Activated B cell treated with CpG ODN at 0.5 μM for 24 hours (primary cell): Measurements from ENCODE around the gene TRA2B. TPM values are rescaled to one million over a fixed set of nuclear protein-coding genes. Genes with fewer than 3 reads are reported as not detected.

Source experiments
- ATAC-seq: fragments of 200-7000 bp; cut with Tn5 transposase; one replicate; pipeline ENCODE4 v1.10.0; 2021; ENCODE audit warnings: low read depth, mild to moderate bottlenecking, moderate library complexity
- CTCF ChIA-PET: fragments of 350-600 bp; sonication (Branson Sonifier 250); formaldehyde crosslinking; loops from one replicate; lab custom pipeline; 2021; ENCODE audit warnings: antibody characterized with exemption; lab: Charles Lee
- POLR2A ChIA-PET: fragments of 350-600 bp; sonication (Branson Sonifier 250); formaldehyde crosslinking; loops from one replicate; lab custom pipeline; 2021; ENCODE audit warnings: antibody characterized with exemption; lab: Charles Lee
- DNase-seq: peaks from one replicate; pipeline ENCODE4 v3.0.0; 2022
- H3K27ac Mint-ChIP-seq: one replicate; pipeline ENCODE4 v1.8.0; 2020; ENCODE audit warnings: mixed read lengths
- H3K27me3 Mint-ChIP-seq: one replicate; pipeline ENCODE4 v1.8.0; 2021; ENCODE audit warnings: mixed read lengths
- H3K36me3 Mint-ChIP-seq: one replicate; pipeline ENCODE4 v1.8.0; 2021; ENCODE audit warnings: low read depth, mixed read lengths
- H3K4me1 Mint-ChIP-seq: one replicate; pipeline ENCODE4 v1.8.0; 2021; ENCODE audit warnings: mixed read lengths
- H3K4me3 Mint-ChIP-seq: one replicate; pipeline ENCODE4 v1.8.0; 2020; ENCODE audit warnings: mild to moderate bottlenecking, mixed read lengths
- H3K9me3 Mint-ChIP-seq: one replicate; pipeline ENCODE4 v1.8.0; 2020; ENCODE audit warnings: mixed read lengths
- intact Hi-C: fragments of 100-400 bp; cut with micrococcal nuclease; formaldehyde crosslinking; loops from one replicate; pipeline ENCODE4 v1.15.1; 2024
- total RNA-seq: library from RNA; stranded (reverse); gene quantifications from 2 replicates; pipeline ENCODE4 v1.2.3, GENCODE V29; 2022
- TF ChIP-seq, protein P1 (sequence below): fragments of 200-600 bp; IDR thresholded peaks from one replicate; pipeline ENCODE4 v1.8.0; 2022; ENCODE audit warnings: antibody characterized with exemption, mild to moderate bottlenecking

TRA2B gene
- total RNA-seq, 1 donor from 2014 or later: 219 TPM

DNA sequence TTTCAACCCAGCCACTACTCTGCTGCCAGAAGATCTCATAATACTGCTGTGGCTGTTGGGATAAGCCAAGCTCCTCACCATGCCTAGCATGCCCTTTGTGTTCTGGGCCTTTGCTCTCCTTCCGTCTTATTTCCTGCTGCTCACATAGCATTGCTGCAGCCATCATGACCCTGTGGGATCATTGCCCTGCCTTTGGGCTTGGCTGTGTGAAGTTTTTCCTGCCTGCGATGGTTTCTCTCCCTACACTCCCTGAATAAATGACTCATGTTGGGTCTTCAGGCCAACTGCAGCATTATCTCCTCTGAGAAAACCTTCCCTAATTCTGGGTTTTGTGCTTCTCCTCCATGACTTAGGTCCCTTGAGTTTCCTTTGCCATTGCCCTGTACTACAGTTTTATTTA, 20.8 kb upstream of the TRA2B start:
- ATAC-seq (no peak), DNase-seq (no peak)
- no peak overlapping the region for H3K27ac Mint-ChIP-seq
- H3K9me3 Mint-ChIP-seq: no peaks in the 10 kb centered on the region
- CTCF ChIA-PET: interaction anchor here (0.6 kb wide), 1 partner anchor 15 kb away, joined by 3 read pairs; no protein-coding TSS in a partner anchor
- POLR2A ChIA-PET: no interaction called here
- intact Hi-C loops: no loop called here
- TF ChIP-seq, protein P1, sequence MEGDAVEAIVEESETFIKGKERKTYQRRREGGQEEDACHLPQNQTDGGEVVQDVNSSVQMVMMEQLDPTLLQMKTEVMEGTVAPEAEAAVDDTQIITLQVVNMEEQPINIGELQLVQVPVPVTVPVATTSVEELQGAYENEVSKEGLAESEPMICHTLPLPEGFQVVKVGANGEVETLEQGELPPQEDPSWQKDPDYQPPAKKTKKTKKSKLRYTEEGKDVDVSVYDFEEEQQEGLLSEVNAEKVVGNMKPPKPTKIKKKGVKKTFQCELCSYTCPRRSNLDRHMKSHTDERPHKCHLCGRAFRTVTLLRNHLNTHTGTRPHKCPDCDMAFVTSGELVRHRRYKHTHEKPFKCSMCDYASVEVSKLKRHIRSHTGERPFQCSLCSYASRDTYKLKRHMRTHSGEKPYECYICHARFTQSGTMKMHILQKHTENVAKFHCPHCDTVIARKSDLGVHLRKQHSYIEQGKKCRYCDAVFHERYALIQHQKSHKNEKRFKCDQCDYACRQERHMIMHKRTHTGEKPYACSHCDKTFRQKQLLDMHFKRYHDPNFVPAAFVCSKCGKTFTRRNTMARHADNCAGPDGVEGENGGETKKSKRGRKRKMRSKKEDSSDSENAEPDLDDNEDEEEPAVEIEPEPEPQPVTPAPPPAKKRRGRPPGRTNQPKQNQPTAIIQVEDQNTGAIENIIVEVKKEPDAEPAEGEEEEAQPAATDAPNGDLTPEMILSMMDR: no peak
- peaks cover 23% of the 10 kb centered on the region for H3K27me3 Mint-ChIP-seq
- H3K36me3 Mint-ChIP-seq: no peaks in the 10 kb centered on the region
- H3K4me1 Mint-ChIP-seq: no peaks in the 10 kb centered on the region
- H3K4me3 Mint-ChIP-seq: no peak overlapping the region

DNA sequence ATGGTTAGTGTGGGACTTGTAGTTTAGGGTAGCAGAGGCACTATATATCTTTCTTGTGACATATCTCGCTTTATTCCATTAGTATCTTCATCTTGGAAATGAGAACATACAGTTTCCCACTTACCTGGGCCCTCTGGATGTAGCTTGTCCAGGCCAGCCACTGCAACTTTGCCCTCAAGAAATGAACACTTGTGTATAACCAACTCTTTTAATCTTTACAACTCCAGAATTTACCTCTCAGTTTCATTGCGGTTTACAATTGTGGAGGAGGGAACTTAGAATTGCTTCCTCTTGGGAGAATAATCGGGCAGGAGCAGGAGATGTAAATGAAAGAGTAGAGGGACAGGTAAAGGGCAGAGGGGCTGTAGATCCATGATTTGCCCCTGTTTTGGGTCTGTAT, 18.4 kb upstream of the TRA2B start:
- Mint-ChIP-seq H3K27ac (no peak overlapping the region), H3K4me3 (no peak overlapping the region), H3K36me3 (no peaks in the 10 kb centered on the region), H3K27me3 (peaks cover 27% of the 10 kb centered on the region), H3K4me1 (no peaks in the 10 kb centered on the region), H3K9me3 (no peaks in the 10 kb centered on the region)
- TF ChIP-seq, protein P1: no peak
- ChIA-PET POLR2A (no interaction called here), CTCF (interaction anchor here (4.4 kb wide), 1 partner anchor 12 kb away, joined by 24 read pairs; no protein-coding TSS in a partner anchor)
- no peak for ATAC-seq
- DNase-seq: no peak
- intact Hi-C loops: no loop called here

DNA sequence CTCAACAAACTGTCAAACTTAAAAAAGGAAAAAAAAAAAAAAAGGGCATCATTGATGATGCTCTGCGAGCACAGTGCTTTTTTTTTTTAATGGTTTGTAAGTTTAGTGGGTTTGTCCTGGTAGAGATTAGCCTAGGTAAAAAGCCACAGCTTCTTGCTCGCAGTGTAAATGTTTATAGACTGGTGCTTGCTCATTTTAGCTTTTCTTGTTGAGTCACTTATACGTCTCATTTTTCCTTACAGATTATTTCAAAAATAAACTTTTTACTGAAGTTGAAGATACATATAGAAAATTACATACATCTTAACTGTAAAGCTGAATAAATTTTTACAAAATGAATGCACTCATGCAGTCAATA, 16.5 kb upstream of the TRA2B start:
- TF ChIP-seq, protein P1: no peak
- CTCF ChIA-PET: interaction anchor here (4.4 kb wide), 1 partner anchor 10 kb away, joined by 24 read pairs; no protein-coding TSS in a partner anchor
- Mint-ChIP-seq H3K27ac (no peak overlapping the region), H3K36me3 (no peaks in the 10 kb centered on the region), H3K4me1 (no peaks in the 10 kb centered on the region), H3K4me3 (no peak overlapping the region), H3K9me3 (no peaks in the 10 kb centered on the region), H3K27me3 (peaks cover 37% of the 10 kb centered on the region)
- no peak for ATAC-seq
- DNase-seq: no peak
- POLR2A ChIA-PET: interaction anchor here (0.6 to 1.0 kb wide), 4 partner anchors 68 to 995 kb away, joined by 3 to 4 read pairs (median 4); partner anchors contain the start of gene DNAJB11
- intact Hi-C loops: no loop called here

DNA sequence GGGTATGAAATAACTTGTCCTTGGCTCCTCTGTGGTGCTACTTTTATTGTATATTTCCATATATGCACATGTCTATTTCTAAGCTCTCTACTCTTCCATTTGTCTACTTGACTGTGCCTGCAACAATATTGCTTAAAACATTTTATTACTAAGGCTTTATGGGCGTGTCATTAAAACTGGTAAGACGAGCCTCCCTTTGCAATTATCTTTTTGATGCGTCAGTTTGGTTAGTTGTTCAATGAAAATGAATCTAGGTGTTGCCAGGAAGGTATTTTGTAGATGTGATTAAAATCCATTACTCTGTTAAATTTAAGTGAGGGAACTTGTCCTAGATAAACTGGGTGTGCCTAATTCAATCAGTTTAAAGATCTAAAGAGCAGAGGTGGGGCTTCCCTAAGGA, 12.9 kb upstream of the TRA2B start:
- no peak for ATAC-seq
- Mint-ChIP-seq H3K36me3 (no peaks in the 10 kb centered on the region), H3K27ac (no peak overlapping the region), H3K9me3 (no peaks in the 10 kb centered on the region), H3K4me3 (no peak overlapping the region), H3K4me1 (no peaks in the 10 kb centered on the region), H3K27me3 (peaks cover 26% of the 10 kb centered on the region)
- no peak for DNase-seq
- intact Hi-C loops: no loop called here
- ChIA-PET POLR2A (no interaction called here), CTCF (no interaction called here)
- TF ChIP-seq, protein P1: no peak

DNA sequence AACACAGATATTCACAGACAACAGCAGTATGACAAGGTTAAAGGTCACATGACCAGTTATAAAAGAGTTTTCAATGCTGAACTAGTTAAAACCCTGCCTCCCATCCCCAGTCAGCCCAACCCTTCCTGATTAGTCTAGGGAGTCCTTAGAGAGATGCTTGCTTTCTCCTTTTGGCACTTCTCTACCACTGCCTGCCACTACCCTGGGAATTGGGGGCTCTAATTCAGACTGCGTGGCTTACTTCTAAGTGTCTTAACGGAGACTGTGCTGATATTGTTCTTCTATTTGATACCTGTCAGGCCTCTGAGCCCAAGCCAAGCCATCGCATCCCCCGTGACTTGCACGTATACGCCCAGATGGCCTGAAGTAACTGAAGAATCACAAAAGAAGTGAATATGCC, 11.7 kb upstream of the TRA2B start:
- Mint-ChIP-seq H3K27me3 (peaks cover 21% of the 10 kb centered on the region), H3K4me3 (no peak overlapping the region), H3K4me1 (no peaks in the 10 kb centered on the region), H3K27ac (no peak overlapping the region), H3K9me3 (no peaks in the 10 kb centered on the region), H3K36me3 (no peaks in the 10 kb centered on the region)
- ChIA-PET CTCF (no interaction called here), POLR2A (no interaction called here)
- DNase-seq: no peak
- TF ChIP-seq, protein P1: no peak
- intact Hi-C loops: loop anchor here (10.0 kb wide), 1 partner anchor 1415 kb away; the partner anchor contains the start of gene RTP4
- ATAC-seq: no peak
